Measurements from ENCODE around the gene PAH. TPM values are rescaled to one million over a fixed set of nuclear protein-coding genes. Genes with fewer than 3 reads are reported as not detected.

Gene PAH
- total and polyA plus RNA-seq, 8 donors, result 5.9 to 89.3 (median 16.3) TPM

DNA sequence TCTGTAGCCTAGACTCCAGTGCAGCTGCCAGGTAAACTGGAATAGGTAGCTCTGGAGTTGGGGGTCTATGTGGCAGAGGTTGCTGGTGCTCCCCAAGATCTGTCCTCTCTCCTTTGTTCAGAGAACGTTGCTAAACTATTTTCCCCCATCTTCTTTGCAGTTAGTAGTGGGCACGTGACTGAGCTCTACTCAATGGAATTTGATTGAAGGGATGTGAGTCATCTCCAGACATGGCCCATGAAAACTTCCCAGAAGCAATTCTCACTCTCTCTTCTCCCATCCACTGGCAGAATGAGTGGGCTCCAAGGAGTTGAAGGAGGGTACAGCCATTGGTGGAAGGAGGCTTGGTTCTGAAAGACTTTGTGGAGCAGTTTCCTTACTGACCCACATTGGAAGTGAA, 44.0 kb downstream of the PAH start:
- FAIRE-seq (no peak), ATAC-seq (no peak)
- no peak overlapping the region for H3K27ac ChIP-seq

GRCh38 chr12:102871014-102871413, 46.0 kb downstream of the PAH start:
- Histone ChIP-seq H3K4me3 (no peak overlapping the region), H3K4me1 (no peaks in the 10 kb centered on the region), H3K9me3 (no peaks in the 10 kb centered on the region), H3K27ac (no peak overlapping the region), H3K36me3 (no peaks in the 10 kb centered on the region), H3K27me3 (no peaks in the 10 kb centered on the region)
- no peak for ATAC-seq
- intact Hi-C loops (cut with DNase I), result no loop called here
- 43 to 69% methylated on average over 2 of the region's 2 CpGs for WGBS, 2 donors
- no peak for FAIRE-seq
- TF ChIP-seq CTCF (IDR thresholded peaks at IDR 0.05), result no peak
- no peak for DNase-seq

More for the DNA sequence above, 44.0 kb downstream of the PAH start:
- intact Hi-C loops (cut with DNase I), result no loop called here
- no peak for TF ChIP-seq CTCF (IDR thresholded peaks at IDR 0.05)
- no peak for DNase-seq
- H3K9me3 ChIP-seq, result no peaks in the 10 kb centered on the region
- no peaks in the 10 kb centered on the region for H3K4me1 ChIP-seq
- no peaks in the 10 kb centered on the region for H3K36me3 ChIP-seq
- H3K27me3 ChIP-seq, result no peaks in the 10 kb centered on the region
- WGBS, 2 donors, result 68 to 71% methylated on average over 2 of the region's 2 CpGs
- H3K4me3 ChIP-seq, result no peak overlapping the region

GRCh38 chr12:102869571-102869970, 47.5 kb downstream of the PAH start:
- no peak for ATAC-seq

GRCh38 chr12:102865821-102866615, 51.0 kb downstream of the PAH start:
- intact Hi-C loops (cut with DNase I), result no loop called here
- H3K27me3 ChIP-seq, result no peaks in the 10 kb centered on the region
- no peak overlapping the region for H3K4me3 ChIP-seq
- 83 to 87% methylated on average over 6 of the region's 6 CpGs for WGBS, 2 donors
- H3K4me1 ChIP-seq, result no peaks in the 10 kb centered on the region
- no peak for ATAC-seq
- no peak for DNase-seq
- H3K9me3 ChIP-seq, result no peaks in the 10 kb centered on the region
- no peak for TF ChIP-seq CTCF (IDR thresholded peaks at IDR 0.05)
- FAIRE-seq, result no peak
- no peak overlapping the region for H3K27ac ChIP-seq
- no peaks in the 10 kb centered on the region for H3K36me3 ChIP-seq

More at GRCh38 chr12:102869571-102869970, 47.5 kb downstream of the PAH start:
- no peak overlapping the region for H3K27ac ChIP-seq
- H3K4me3 ChIP-seq, result no peak overlapping the region
- WGBS, 2 donors, result 25 to 58% methylated on average over 3 of the region's 3 CpGs
- TF ChIP-seq CTCF (IDR thresholded peaks at IDR 0.05), result no peak
- H3K9me3 ChIP-seq, result no peaks in the 10 kb centered on the region
- H3K27me3 ChIP-seq, result no peaks in the 10 kb centered on the region
- FAIRE-seq (no peak), DNase-seq (no peak)
- intact Hi-C loops (cut with DNase I), result no loop called here
- no peaks in the 10 kb centered on the region for H3K4me1 ChIP-seq
- no peaks in the 10 kb centered on the region for H3K36me3 ChIP-seq

- no peaks in the 10 kb centered on the region for H3K36me3 ChIP-seq
- no peaks in the 10 kb centered on the region for H3K4me1 ChIP-seq
- no peak overlapping the region for H3K4me3 ChIP-seq
- no peak for TF ChIP-seq CTCF (IDR thresholded peaks at IDR 0.05)
- FAIRE-seq (no peak), DNase-seq (no peak), ATAC-seq (no peak)
- H3K9me3 ChIP-seq, result no peaks in the 10 kb centered on the region
- no peak overlapping the region for H3K27ac ChIP-seq
- no peaks in the 10 kb centered on the region for H3K27me3 ChIP-seq
- intact Hi-C loops (cut with DNase I), result no loop called here
- 69 to 70% methylated on average over 2 of the region's 2 CpGs for WGBS, 2 donors
Measured at GRCh38 chr12:102862486-102862885, 54.6 kb downstream of the PAH start.

Data from pancreas (tissue), 10 donors.